NCI-H1048 (cell line): ENCODE results near the gene C1QB.
"Not testable (repeated sequence)": the region's sequence is repeated elsewhere in the genome, so short reads cannot be mapped to it uniquely, and the experiment has no call there.

ENCODE experiments used
- DNase-seq: peaks from one replicate; lab custom pipeline; 2025; lab: John Stamatoyannopoulos, UW

The C1QB gene

GRCh38 chr1:22696610-22697009 is 43.6 kb downstream of the C1QB start:
- DNase-seq, result no peak

DNA sequence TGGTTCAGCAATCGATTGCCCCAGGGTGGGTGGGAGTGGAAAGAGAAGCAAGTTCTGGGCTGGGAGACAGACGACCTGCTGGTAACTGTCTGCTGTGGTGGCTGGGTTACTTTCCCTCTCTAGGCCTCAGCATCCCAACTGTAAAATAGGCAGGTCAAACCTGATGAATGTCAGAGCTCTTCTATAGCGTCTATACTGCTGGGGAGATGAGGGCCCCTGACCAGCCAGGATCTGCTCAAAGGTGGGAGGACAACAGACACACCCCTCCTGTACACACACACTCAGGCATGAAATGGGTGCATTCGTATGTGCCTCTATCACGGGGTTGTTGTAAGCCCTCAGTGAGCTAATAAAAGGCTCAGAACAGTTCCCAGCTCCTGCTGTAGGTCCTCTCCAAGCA is 44.9 kb downstream of the C1QB start:
- no peak for DNase-seq

GRCh38 chr1:22699681-22700520 is 46.9 kb downstream of the C1QB start:
- no peak for DNase-seq

GRCh38 chr1:22702296-22703085 is 49.5 kb downstream of the C1QB start:
- DNase-seq, result no peak

DNA sequence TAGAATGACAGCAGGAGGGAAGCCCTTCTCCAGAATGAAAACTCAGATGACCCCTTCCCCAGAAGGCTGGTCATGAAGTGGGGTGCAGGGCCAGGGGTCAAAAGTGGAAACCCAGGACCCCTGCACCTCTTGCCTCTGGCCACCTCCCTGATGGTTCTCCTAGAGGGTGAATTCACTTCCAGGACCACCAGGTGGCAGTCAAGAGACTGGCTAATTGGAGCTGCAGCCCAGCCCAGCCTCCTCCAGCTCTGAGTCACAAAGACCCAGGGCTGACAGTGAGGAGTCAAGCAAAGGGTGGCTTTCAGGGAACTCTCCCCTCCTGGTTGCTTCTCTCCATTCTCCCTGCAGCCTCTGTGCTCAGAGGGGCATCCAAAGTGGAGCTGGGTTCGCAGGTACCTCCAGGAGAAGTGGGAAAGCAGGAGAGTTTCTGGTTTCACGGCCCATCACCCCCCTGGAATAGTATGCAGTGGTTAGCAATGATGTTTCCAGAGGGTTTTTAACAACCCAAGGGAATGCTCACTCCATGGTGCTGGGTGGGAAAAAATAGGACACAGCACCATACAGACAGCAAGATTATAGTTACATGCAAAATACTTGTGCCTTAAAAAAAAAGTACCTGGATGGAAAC is 51.5 kb downstream of the C1QB start:
- DNase-seq, result peak; percentile 38

- DNase-seq, result no peak
Observed at GRCh38 chr1:22705586-22705985, 52.5 kb downstream of the C1QB start.

GRCh38 chr1:22706100-22706499 is 53.1 kb downstream of the C1QB start:
- not testable (repeated sequence) for DNase-seq

DNA sequence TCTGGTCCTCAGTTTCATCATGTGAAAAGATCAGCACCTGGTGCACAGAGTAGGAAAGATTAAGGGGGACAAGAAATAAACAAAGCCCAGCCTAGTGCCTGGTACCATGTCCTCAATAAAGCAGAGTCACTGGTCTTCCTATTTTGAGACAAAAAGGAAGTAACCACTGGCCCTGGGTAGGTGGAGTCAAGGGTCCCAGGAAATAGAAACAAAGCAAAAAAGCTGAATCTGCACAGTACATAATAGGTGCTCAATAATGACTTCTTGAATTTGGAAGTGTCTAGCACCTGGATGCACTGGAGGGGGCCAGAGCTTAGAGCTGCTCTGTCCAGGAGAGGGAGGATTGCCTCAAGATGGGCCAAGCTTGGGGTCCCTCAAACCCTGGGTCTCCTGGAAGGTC is 55.7 kb downstream of the C1QB start:
- no peak for DNase-seq

GRCh38 chr1:22709227-22709626 is 56.2 kb downstream of the C1QB start:
- DNase-seq, result no peak

- DNase-seq, result no peak
Observed at GRCh38 chr1:22709891-22710700, 57.1 kb downstream of the C1QB start.

- no peak for DNase-seq
Observed at GRCh38 chr1:22710701-22711049, 57.6 kb downstream of the C1QB start, which contains the start of gene EPHB2. Gene EPHB2, plus strand, starts transcription at chr1:22710839. Its CDS starts 144 bp downstream, at chr1:22710983.

DNA sequence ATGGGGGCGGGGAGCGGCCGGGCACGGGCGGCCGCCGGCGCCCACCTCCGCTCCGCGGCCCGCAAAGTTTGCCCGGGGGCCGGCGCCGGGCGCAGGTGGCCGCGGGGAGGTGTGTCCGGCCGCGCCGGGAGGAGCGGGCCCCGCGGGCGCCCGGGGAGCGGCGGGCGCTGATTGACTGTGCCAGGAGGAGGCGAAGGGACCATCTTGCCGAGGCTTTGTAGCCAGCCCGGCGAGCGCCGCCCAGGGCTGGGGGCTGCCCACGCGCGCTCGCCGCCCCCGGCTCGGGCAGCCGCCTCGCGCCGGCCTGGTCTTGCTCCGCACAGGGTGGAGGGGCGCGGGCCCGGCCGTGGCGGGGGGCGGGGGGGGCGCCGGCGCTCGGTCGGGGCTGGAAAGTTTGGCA is 58.0 kb downstream of the C1QB start:
- DNase-seq, result no peak
